ENCODE results near the gene METTL16. TPM values are rescaled to one million over a fixed set of nuclear protein-coding genes. Genes with fewer than 3 reads are reported as not detected.

METTL16 gene
- polyA plus RNA-seq, 1 of the 3 experiments (the other 2 are of a cell fraction), result 8.1 TPM

DNA sequence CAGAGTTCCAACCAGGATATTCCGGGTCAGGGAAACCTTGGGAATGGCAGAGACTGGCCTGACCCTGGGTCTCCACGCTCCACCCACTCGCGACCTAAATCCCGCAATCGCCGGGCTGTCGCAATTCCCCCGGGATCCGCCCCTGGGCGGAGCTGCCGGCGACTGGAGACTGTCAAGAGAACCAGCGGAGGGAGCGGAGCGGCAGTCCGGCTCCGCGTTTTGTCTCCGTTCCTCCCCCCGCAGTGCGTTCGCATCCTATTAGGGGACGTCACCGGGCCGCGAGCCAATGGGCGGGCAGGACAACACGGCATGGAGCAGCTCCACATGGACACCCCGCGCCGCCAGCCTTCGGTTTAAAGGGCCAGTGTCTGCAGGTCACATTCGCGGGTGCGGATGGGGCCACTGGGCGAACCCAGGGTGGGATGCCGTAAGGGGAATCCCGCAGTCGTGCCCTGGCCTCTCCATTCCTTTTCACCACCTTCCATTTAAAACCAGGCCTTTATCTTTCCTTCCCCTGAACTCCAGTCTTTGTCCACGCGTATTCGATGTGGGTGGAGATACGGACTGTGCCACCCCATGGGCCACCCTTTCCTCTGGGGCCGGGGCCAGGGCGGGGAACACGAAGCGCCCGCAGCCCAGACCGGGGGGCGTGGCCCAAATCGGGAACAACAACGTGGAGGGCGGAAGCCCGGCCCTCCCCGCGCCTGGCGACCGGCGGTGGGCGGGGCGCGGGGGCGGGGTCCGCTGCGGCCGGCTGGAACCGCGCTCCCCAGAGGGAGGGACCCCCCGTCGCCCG lies 110.1 kb downstream of the METTL16 start:
- WGBS (ENCODE audit: low lambda C conversion rate), result 2% methylated on average over 31 of the region's 72 CpGs
- Histone ChIP-seq H3K9me3 (no peaks in the 10 kb centered on the region), H3K27me3 (ENCODE audit: insufficient read depth) (no peaks in the 10 kb centered on the region), H3K79me2 (ENCODE audit: insufficient read depth) (peaks cover 27% of the 10 kb centered on the region), H3K36me3 (replicated peaks in 1 of 2; ENCODE audit: control insufficient read depth in 1 of 2, insufficient read depth in 2 of 2, low read length in 1 of 2) (no peaks in the 10 kb centered on the region), H3K4me1 (ENCODE audit: control insufficient read depth in 1 of 2, insufficient read depth in 2 of 2, low read depth in 1 of 2, low read length in 1 of 2) (peaks cover 35 to 42% of the 10 kb centered on the region in 2 experiments), H3F3A (replicated peaks; ENCODE audit: insufficient read depth) (peaks cover 39% of the 10 kb centered on the region), H2AFZ (ENCODE audit: low read depth) (peak overlapping the region; percentile 68; the same call in 1 of the 2 replicates), H3K27ac (ENCODE audit: low read depth in 2 of 2, low read length in 1 of 2) (peak overlapping the region; percentile 98 to 100), H4K20me1 (ENCODE audit: insufficient read depth) (no peaks in the 10 kb centered on the region; the same call in 1 of the 2 replicates), H3K9me2 (no peaks in the 10 kb centered on the region), H3K9ac (peak overlapping the region; percentile 99), H3K4me3 (ENCODE audit: low read depth in 2 of 2, low read length in 1 of 2) (peak overlapping the region; percentile 99), H3K4me2 (peak overlapping the region; percentile 85)
- DNase-seq, result peak; percentile 93
- 0 out of 2 replicates have a peak, but pooled peaks have one; percentile 31 for TF ChIP-seq FOXJ3 (CRISPR knock-in tag; IDR thresholded peaks at IDR 0.05)
- peak; percentile 76 for TF ChIP-seq CHD2 (IDR thresholded peaks at IDR 0.05; ENCODE audit: low read length, partially characterized antibody)
- peak; percentile 95 for TF ChIP-seq MXI1 (IDR thresholded peaks at IDR 0.05; ENCODE audit: low read depth, low read length)
- peak; percentile 81 for TF ChIP-seq RFX5 (IDR thresholded peaks at IDR 0.05; ENCODE audit: low read length)
- TF ChIP-seq, protein P1, sequence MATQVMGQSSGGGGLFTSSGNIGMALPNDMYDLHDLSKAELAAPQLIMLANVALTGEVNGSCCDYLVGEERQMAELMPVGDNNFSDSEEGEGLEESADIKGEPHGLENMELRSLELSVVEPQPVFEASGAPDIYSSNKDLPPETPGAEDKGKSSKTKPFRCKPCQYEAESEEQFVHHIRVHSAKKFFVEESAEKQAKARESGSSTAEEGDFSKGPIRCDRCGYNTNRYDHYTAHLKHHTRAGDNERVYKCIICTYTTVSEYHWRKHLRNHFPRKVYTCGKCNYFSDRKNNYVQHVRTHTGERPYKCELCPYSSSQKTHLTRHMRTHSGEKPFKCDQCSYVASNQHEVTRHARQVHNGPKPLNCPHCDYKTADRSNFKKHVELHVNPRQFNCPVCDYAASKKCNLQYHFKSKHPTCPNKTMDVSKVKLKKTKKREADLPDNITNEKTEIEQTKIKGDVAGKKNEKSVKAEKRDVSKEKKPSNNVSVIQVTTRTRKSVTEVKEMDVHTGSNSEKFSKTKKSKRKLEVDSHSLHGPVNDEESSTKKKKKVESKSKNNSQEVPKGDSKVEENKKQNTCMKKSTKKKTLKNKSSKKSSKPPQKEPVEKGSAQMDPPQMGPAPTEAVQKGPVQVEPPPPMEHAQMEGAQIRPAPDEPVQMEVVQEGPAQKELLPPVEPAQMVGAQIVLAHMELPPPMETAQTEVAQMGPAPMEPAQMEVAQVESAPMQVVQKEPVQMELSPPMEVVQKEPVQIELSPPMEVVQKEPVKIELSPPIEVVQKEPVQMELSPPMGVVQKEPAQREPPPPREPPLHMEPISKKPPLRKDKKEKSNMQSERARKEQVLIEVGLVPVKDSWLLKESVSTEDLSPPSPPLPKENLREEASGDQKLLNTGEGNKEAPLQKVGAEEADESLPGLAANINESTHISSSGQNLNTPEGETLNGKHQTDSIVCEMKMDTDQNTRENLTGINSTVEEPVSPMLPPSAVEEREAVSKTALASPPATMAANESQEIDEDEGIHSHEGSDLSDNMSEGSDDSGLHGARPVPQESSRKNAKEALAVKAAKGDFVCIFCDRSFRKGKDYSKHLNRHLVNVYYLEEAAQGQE (IDR thresholded peaks at IDR 0.05; ENCODE audit: low read depth, low read length), result peak; percentile 12; the same call in 1 of the 2 replicates
- TF ChIP-seq ELF1 (IDR thresholded peaks at IDR 0.05), result peak; percentile 40; the same call in 1 of the 2 replicates
- peak; percentile 35; the same call in 1 of the 2 replicates for TF ChIP-seq TAF1 (IDR thresholded peaks at IDR 0.05; ENCODE audit: borderline replicate concordance, low read depth, low read length)
- no peak for TF ChIP-seq USF2 (IDR thresholded peaks at IDR 0.05; ENCODE audit: borderline replicate concordance, low read depth, low read length)
- TF ChIP-seq MAX (IDR thresholded peaks at IDR 0.05; ENCODE audit: low read depth), result peak; percentile 99
- peak; percentile 49; the same call in 1 of the 2 replicates for TF ChIP-seq USF1 (IDR thresholded peaks at IDR 0.05; ENCODE audit: borderline replicate concordance, low read depth)
- peak; percentile 77 for TF ChIP-seq YY1 (IDR thresholded peaks at IDR 0.05; ENCODE audit: low read depth)
- no peak for TF ChIP-seq SMC3 (IDR thresholded peaks at IDR 0.05; ENCODE audit: low read depth, low read length)
- no peak for TF ChIP-seq EP300 (IDR thresholded peaks at IDR 0.05; ENCODE audit: borderline replicate concordance in 1 of 2, low read depth in 1 of 2, low read length in 1 of 2)
- TF ChIP-seq PBX3 (IDR thresholded peaks at IDR 0.05), result peak; percentile 66
- peak; percentile 67; the same call in 1 of the 2 replicates for TF ChIP-seq JUND (IDR thresholded peaks at IDR 0.05)
- peak; percentile 57; the same call in 1 of the 2 replicates for TF ChIP-seq NFIC (IDR thresholded peaks at IDR 0.05; ENCODE audit: borderline replicate concordance)
- TF ChIP-seq MEF2A (IDR thresholded peaks at IDR 0.05; ENCODE audit: borderline replicate concordance, low read depth), result no peak
- TF ChIP-seq SIN3A (IDR thresholded peaks at IDR 0.05; ENCODE audit: borderline replicate concordance, low read depth, low read length), result peak; percentile 72; the same call in 1 of the 2 replicates
- peak; percentile 65 for TF ChIP-seq TCF12 (IDR thresholded peaks at IDR 0.05)
- TF ChIP-seq TEAD4 (IDR thresholded peaks at IDR 0.05; ENCODE audit: borderline replicate concordance, insufficient read depth), result no peak
- peak; percentile 28; the same call in 1 of the 2 replicates for TF ChIP-seq RCOR1 (IDR thresholded peaks at IDR 0.05; ENCODE audit: low read length)
- 0 out of 2 replicates have a peak, but pooled peaks have one; percentile 3 for TF ChIP-seq POLR2AphosphoS5 (IDR thresholded peaks at IDR 0.05; ENCODE audit: low read depth, low read length)
- ChIA-PET CTCF (interaction anchor here (1.2 to 27.8 kb wide), 6 partner anchors 8 to 49 kb away, joined by 3 to 654 read pairs (median 4); no protein-coding TSS in a partner anchor), POLR2A (interaction anchor here (0.8 to 2.2 kb wide), 7 partner anchors 9 to 65 kb away, joined by 3 to 12 read pairs (median 4); partner anchors contain the start of gene TSR1)

All from SK-N-SH (cell line).